Measurements from ENCODE around the gene GALNT12.

GRCh38 chr9:98831696-98832095, 24.2 kb downstream of the GALNT12 start:
- TF ChIP-seq POLR2AphosphoS5 (IDR thresholded peaks at IDR 0.05; ENCODE audit: low read depth, low read length) (no peak), CTCF (IDR thresholded peaks at IDR 0.05) (no peak)
